ENCODE measurements around the gene TNNT3.

Gene TNNT3

GRCh38 chr11:1923201-1923956 is 3.9 kb downstream of the TNNT3 start:
- DNase-seq (ENCODE audit: low spot score): no peak

DNA sequence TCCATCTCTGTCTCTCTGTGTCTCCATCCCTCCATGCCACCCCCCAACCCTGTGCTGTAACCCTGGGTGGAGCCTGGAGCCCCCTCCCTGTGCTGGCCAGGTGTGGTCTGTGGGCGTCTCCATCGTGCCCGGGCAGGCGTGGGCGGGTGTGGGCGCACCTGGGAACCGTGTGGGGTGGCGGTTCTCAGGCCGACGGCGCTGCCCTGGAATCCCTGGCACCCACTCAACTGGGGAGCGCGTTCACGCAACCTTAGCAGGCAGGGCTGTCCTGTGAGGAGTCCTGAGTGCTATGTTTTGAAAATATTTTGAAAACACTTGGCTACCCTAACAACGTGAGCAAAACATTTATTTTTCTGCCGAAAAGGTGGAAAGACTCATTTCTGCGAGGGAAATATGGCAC is 4.7 kb downstream of the TNNT3 start:
- DNase-seq (ENCODE audit: low spot score): no peak

DNA sequence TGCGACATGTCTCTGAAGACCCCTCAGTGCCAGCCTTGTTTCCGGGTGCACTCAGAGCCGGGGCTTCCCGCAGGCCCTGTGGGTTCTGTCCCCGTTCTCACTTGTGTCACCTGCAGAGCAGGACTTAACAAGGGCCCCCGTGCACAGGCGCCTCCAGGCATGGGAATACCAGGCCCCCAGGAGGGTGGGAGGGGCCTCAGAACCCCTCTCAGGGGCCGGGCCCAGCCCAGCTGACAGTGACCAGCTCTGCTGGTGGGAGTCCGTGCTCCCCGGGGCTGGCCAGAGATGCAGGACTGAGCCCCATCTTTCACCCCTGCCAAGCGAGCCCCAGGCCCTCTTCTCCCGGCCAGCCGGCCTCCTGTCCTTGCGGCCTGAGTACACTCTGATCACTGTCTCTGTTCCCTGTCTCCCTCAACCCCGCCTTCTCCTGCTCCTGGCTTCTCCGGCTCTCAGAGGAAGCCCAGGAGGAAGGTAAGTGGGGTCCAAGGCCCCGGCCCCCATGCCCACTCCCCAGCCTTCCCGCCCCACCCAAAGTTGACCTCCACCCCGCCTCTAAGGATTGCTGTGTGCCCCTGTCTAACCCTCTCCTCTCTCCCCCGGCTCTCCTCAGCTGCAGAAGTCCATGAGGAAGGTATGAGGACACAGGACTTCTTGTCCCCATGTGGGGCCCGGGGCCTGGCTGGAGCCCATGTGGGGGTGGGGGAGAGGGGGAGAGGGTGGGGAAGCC is 5.3 kb downstream of the TNNT3 start:
- DNase-seq (ENCODE audit: low spot score): no peak

- DNase-seq (ENCODE audit: low spot score): no peak
These were observed 6.1 kb downstream of the TNNT3 start for GRCh38 chr11:1925373-1926155.

DNA sequence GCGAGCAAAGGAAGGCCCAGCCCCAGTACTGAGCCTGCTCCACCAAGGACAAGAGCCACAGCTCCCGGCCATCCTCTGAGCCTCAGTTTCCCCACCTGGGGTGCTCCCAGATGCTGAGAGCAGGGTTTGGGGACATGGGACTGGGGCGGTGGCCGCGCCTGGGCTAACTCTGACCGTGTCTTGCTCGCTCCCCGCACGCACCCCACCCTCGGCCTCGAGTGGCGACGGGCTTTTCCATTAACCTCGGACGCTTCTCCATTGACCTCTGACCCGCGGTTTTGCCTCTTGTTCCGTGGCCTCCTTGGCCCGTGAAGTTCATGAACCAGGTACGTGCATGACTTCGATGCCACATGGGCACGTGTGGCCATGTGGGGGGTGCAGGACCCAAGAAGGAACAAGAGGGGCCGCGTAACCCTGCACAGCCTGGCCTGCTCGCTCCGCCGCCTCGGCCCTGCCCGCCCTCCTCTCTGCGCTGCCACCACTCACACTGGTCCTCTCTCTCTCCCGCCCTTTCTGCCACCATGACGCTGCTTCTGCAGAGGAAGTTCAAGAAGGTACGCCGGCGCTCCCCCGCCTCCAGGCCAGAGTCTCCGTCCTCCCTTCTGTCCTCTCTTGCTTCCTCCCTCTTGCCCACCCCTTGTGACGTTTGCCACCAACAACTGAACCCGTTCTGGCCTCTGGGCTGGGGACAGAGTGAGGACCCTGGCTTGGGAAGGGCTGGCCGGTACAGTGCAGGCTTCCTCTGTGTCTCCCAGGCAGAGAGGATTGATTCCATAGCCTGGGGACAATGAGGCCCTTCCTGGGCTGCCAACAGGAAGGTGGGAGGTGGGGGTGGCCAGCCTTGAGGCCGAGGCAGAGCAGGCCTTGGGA is 6.9 kb downstream of the TNNT3 start:
- no peak for DNase-seq (ENCODE audit: low spot score)

GRCh38 chr11:1927026-1927847 is 7.7 kb downstream of the TNNT3 start:
- no peak for DNase-seq (ENCODE audit: low spot score)

GRCh38 chr11:1927848-1928469 is 8.5 kb downstream of the TNNT3 start:
- DNase-seq (ENCODE audit: low spot score): no peak

GRCh38 chr11:1928470-1928890 is 9.0 kb downstream of the TNNT3 start:
- DNase-seq (ENCODE audit: low spot score): no peak

- no peak for DNase-seq (ENCODE audit: low spot score)
These were observed 9.5 kb downstream of the TNNT3 start for GRCh38 chr11:1928891-1929541.

DNA sequence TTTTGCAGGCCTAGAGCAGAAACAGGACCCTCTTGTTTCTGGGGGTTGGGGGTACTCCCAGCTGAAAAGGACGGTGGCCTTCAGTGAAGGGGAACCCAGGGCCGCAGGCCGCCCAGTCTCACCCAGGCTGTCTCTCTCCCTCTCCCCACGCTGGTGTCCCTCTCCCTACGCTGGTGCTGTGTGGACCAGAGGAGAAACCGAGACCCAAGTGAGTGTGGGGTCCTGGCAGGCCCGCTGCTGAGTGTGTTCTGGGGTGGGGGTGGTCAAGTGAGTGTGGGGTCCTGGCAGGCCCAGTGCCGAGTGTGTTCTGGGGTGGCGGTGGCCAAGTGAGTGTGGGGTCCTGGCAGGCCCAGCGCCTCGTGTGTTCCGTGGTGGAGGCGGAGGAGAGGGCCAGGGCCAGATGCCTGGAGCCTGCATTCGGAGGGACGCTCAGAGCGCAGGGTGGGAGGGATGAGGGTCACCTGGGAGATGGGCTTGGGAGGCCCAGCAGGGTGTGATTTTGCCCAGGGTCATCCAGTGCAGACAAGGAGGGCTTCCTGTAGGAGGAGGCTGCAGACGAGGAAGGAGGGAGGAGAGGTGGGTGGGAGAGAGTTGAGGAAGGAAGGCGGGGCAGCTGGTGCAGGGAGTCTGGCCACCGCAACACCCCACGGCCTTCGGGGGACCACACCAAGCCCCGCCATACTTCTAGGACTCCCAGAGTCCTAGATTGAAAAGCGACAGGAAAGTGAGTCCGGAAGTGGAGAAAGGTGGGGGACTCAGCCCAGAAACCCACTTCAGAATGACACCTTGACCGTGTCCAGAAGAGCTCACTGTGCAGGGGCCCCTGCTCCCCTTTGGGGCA is 10.3 kb downstream of the TNNT3 start:
- DNase-seq (ENCODE audit: low spot score): no peak

DNA sequence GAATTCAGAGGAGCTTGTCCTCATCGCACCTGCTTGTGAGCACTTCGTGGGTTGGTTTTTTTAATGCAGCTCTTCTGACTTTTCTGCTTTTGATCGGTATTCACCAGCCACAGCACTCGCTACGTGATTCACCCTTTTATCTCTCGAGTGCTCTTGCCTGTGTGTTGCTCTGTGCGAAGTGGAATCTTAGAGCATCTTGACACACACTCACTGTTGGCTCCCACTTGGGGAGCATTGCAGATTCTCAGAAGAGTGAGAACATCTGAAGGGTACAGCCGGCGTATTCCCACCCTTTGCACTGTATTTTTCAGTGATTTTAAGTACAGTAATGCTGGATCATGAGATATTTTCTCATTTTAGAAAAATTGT is 10.9 kb downstream of the TNNT3 start:
- DNase-seq (ENCODE audit: low spot score): no peak

DNA sequence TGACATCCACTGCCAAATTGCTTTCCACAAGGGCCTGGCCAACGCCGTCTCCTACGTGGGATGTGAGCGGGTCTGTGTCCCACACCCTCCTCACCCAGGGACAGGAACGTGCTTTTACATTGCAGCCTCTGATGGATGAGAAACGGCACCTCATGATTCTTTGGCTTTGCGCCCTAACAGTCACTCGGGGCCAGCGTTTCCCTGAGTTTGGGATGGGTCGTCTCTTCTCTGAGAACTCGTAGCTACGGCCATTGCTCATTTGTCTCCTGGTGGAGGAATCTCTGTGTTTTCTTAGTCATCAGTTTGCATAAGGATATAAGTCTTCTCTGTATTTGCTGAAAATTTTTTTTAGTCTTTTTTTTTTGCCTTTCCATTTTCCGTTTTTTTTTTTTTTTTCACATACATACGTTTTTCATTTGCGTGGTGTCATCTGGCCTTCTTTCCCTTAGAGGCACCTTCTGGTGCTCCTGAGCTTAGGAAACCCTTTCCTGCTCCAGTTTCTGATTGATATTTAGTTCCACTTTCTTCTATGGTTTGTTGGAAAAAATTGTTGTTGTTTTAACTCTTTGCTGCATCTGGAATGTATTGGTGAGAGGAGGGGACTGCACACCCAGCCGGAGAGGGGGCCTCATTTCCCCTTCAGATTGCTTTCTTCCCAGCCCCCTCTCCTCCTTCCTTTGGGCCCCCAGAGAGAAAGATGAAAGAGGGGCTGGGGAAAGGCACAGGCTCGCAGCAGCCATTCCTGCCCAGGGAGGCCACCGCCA is 12.0 kb downstream of the TNNT3 start:
- DNase-seq (ENCODE audit: low spot score): no peak

GRCh38 chr11:1932105-1932480 is 12.6 kb downstream of the TNNT3 start:
- DNase-seq (ENCODE audit: low spot score): no peak

GRCh38 chr11:1932681-1933080 is 13.2 kb downstream of the TNNT3 start:
- no peak for DNase-seq (ENCODE audit: low spot score)

- DNase-seq (ENCODE audit: low spot score): no peak
These were observed 14.2 kb downstream of the TNNT3 start for GRCh38 chr11:1933416-1934334.

GRCh38 chr11:1934335-1935155 is 15.0 kb downstream of the TNNT3 start:
- no peak for DNase-seq (ENCODE audit: low spot score)

Measured in pons (tissue), 1 donor.